GM12878 (cell line): ENCODE results near the gene PLEKHD1. TPM values are rescaled to one million over a fixed set of nuclear protein-coding genes. Genes with fewer than 3 reads are reported as not detected.
"Not testable (repeated sequence)": the region's sequence is repeated elsewhere in the genome, so short reads cannot be mapped to it uniquely, and the experiment has no call there.

Experiments
- ATAC-seq: fragments of 200-7000 bp; cut with Tn5 transposase; 3 replicates; pipeline ENCODE4 v1.9.1; 2020; ENCODE audit warnings: mild to moderate bottlenecking, moderate library complexity
- BruUV-seq: library from RNA; stranded (reverse); fragments of 400-500 nt; replicated peaks from 2 replicates; lab custom pipeline; 2021; lab: Mats Ljungman, UMichigan
- CTCF ChIA-PET: fragments of 300-600 bp; sonication (Branson Sonifier 250); formaldehyde crosslinking; extraction: SDS; loops from one replicate; lab custom pipeline; 2021; ENCODE audit warnings: inconsistent platforms; lab: Yijun Ruan, JAX
- POLR2A ChIA-PET: fragments of 350-600 bp; formaldehyde crosslinking; extraction: SDS; loops from one replicate; lab custom pipeline; 2021; ENCODE audit warnings: inconsistent platforms; lab: Charles Lee
- RAD21 ChIA-PET: fragments of 300-600 bp; sonication (Branson Sonifier 250); formaldehyde crosslinking; loops from one replicate; lab custom pipeline; 2023; ENCODE audit warnings: antibody characterized with exemption; ENCODE audit not compliant: unreplicated experiment; lab: Charles Lee
- SMC1A ChIA-PET: fragments of 300-600 bp; sonication (Branson Sonifier 250); formaldehyde crosslinking; loops from one replicate; lab custom pipeline; 2023; ENCODE audit not compliant: unreplicated experiment, uncharacterized antibody; lab: Charles Lee
- DNase-seq: peaks from one replicate; pipeline ENCODE4 v3.0.0-alpha.2; 2011; ENCODE audit warnings: low read depth, low spot score
- FAIRE-seq: peaks from 3 replicates; lab custom pipeline; 2011; peaks lifted over from hg19 to GRCh38; lab: Jason Lieb, UNC
- H2AFZ ChIP-seq: 2 replicates; pipeline ENCODE4 v1.6.0; 2011; ENCODE audit warnings: low read depth, low read length, control low read depth; ENCODE audit not compliant: control insufficient read depth
- H3K27ac ChIP-seq: 2 replicates; pipeline ENCODE4 v1.5.1; 2011; ENCODE audit warnings: control low read depth; ENCODE audit not compliant: control insufficient read depth, insufficient read depth
- H3K27me3 ChIP-seq, 2 experiments: replicated peaks in 1 of 2; 2 replicates each; pipeline versions ENCODE4 v1.6.0 to v1.6.1; 2011; ENCODE audit warnings: low read length in 1 of 2; ENCODE audit not compliant: control insufficient read depth in 2 of 2, insufficient read depth in 2 of 2
- H3K36me3 ChIP-seq, 2 experiments: 2 replicates each; pipeline ENCODE4 v1.5.1; 2011; ENCODE audit warnings: low read length in 1 of 2; ENCODE audit not compliant: control insufficient read depth in 2 of 2, insufficient read depth in 2 of 2
- H3K4me1 ChIP-seq: 2 replicates; pipeline ENCODE4 v1.6.1; 2011; ENCODE audit warnings: mild to moderate bottlenecking, low read length, moderate library complexity, mixed read lengths; ENCODE audit not compliant: control insufficient read depth, insufficient read depth
- H3K4me2 ChIP-seq: 2 replicates; pipeline ENCODE4 v1.6.0; 2011; ENCODE audit warnings: control low read depth; ENCODE audit not compliant: control insufficient read depth, insufficient read depth
- H3K4me3 ChIP-seq: fragments of 200-600 bp; sonication (generic); 2 replicates; pipeline ENCODE4 v1.5.1; 2016
- H3K79me2 ChIP-seq: 2 replicates; pipeline ENCODE4 v1.6.0; 2011; ENCODE audit warnings: low read length; ENCODE audit not compliant: control insufficient read depth, insufficient read depth
- H3K9ac ChIP-seq: 2 replicates; pipeline ENCODE4 v1.8.0; 2011; ENCODE audit warnings: low read length, control low read depth, mixed read lengths; ENCODE audit not compliant: control insufficient read depth, insufficient read depth
- H3K9me3 ChIP-seq: replicated peaks from 3 replicates; pipeline ENCODE4 v1.5.1; 2011; ENCODE audit warnings: mild to moderate bottlenecking, low read length; ENCODE audit not compliant: control insufficient read depth, insufficient read depth
- H4K20me1 ChIP-seq: 2 replicates; pipeline ENCODE4 v1.6.0; 2011; ENCODE audit not compliant: control insufficient read depth, insufficient read depth
- whole genome bisulfite sequencing: methylation state at CpG from one replicate; pipeline ENCODE4 v1.1.6; 2016; ENCODE audit warnings: low lambda C conversion rate; ENCODE audit not compliant: insufficient replicate concordance, insufficient coverage; ENCODE audit errors: missing lambda C conversion rate; 5-methylcytosine and 5-hydroxymethylcytosine counted together
- in situ Hi-C: fragments of 300-500 bp; cut with MboI; formaldehyde crosslinking; loops from 9 replicates; pipeline ENCODE4 v1.14.3; 2018; ENCODE audit warnings: mixed read lengths
- intact Hi-C: fragments of 100-400 bp; cut with micrococcal nuclease; formaldehyde crosslinking; loops from one replicate; pipeline ENCODE4 v1.14.2; 2022; ENCODE audit not compliant: unreplicated experiment
- polyA plus RNA-seq, 11 experiments: library from polyadenylated mRNA; depleted of rRNA in 4 of 11; unstranded in 6 of 11; stranded (reverse) in 5 of 11; fragments of >200 nt; fragmentation: Nextera tagmentation in 4 of 11; fragmentation: Illumina TruSeq in 1 of 11; extraction: Ambion mirVana in 4 of 11; extraction: Trizol in 1 of 11; gene quantifications; 1 replicate in 1 of 11; 2 replicates in 10 of 11; pipeline versions ENCODE4 v1.2.1 to v1.2.3, GENCODE V29; 2011 to 2016; ENCODE audit warnings: inconsistent platforms in 2 of 11, missing spikeins in 2 of 11, low read depth in 1 of 11
- total RNA-seq, 4 experiments: library from RNA; depleted of rRNA in 3 of 4; stranded (reverse); fragments of >200 nt in 3 of 4; fragmentation: Illumina TruSeq in 1 of 4; extraction: Trizol in 1 of 4; gene quantifications; 2 replicates each; pipeline versions ENCODE4 v1.2.1 to v1.2.3, GENCODE V29; 2013 to 2021

The PLEKHD1 gene
- total and polyA plus RNA-seq, 10 of the 15 experiments (the other 5 are each of a cell fraction or from before 2014, with no cell fraction given) = 0.01 to 0.08 (median 0.04) TPM; not detected in 6

DNA sequence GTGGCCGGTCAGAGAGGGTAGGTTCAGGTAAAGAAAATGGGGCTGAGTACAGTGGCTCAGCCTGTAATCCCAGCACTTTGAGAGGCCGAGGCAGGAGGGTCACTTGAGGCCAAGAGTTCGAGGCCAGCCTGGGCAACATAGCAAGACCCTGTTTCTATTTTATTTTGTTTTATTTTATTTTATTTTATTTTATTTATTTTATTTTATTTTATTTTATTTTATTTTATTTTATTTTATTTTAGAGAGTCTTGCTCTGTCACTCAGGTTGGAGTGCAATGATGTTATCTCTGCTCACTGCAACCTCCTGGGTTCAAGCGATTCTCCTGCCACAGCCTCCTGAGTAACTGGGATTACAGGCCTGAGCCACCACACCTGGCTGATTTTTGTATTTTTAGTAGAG lies 13.3 kb downstream of the PLEKHD1 start:
- H3K9me3 ChIP-seq, intact Hi-C loops, FAIRE-seq, SMC1A ChIA-PET, in situ Hi-C loops, H3K36me3 ChIP-seq, H3K4me1 ChIP-seq, DNase-seq, H3K9ac ChIP-seq, H3K79me2 ChIP-seq, H3K4me3 ChIP-seq, H3K27ac ChIP-seq, CTCF ChIA-PET, H2AFZ ChIP-seq, POLR2A ChIA-PET, H3K27me3 ChIP-seq, H3K4me2 ChIP-seq, ATAC-seq, RAD21 ChIA-PET, H4K20me1 ChIP-seq, BruUV-seq: not testable (repeated sequence)
- 52% methylated on average over 4 of the region's 4 CpGs for WGBS

DNA sequence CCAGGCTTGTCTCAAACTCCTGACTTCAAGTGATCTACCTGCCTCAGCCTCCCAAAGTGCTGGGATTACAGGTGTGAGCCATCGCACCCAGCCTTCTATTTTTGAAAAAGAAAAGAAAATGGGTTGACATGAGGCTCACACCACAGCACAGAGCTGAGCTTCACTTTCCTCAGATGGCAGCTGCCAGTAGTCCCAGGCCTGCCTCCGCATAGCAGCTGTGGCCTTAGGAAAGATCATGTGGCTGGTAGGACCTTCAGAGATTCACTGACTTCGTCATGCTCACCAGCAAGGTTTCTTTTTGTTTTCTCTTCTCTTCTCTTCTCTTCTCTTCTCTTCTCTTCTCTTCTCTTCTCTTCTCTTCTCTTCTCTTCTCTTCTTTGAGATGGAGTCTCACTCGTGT lies 13.8 kb downstream of the PLEKHD1 start:
- H3K4me3 ChIP-seq, H3K9me3 ChIP-seq, FAIRE-seq, CTCF ChIA-PET, H2AFZ ChIP-seq, in situ Hi-C loops, H4K20me1 ChIP-seq, SMC1A ChIA-PET, H3K4me1 ChIP-seq, H3K9ac ChIP-seq, RAD21 ChIA-PET, H3K27me3 ChIP-seq, H3K79me2 ChIP-seq, ATAC-seq, intact Hi-C loops, H3K36me3 ChIP-seq, H3K27ac ChIP-seq, H3K4me2 ChIP-seq, DNase-seq, BruUV-seq: not testable (repeated sequence)
- POLR2A ChIA-PET = interaction anchor here (0.6 kb wide), 1 partner anchor 591 kb away, joined by 3 read pairs; no protein-coding TSS in a partner anchor
- WGBS = 42% methylated on average over 4 of the region's 4 CpGs
